ENCODE data around the gene FXYD1.

GRCh38 chr19:35124098-35125060, 14.2 kb upstream of the FXYD1 start:
- TF ChIP-seq CTCF (conservative IDR thresholded peaks at IDR 0.05; ENCODE audit: low read length) (no peak), EZH2phosphoT487 (IDR thresholded peaks at IDR 0.05; ENCODE audit: borderline replicate concordance) (no peak)
